HEK293 (cell line): ENCODE data around the gene AMPD2.

Experiments
- CTCF ChIA-PET: fragments of 350-600 bp; formaldehyde crosslinking; extraction: SDS; loops from one replicate; lab custom pipeline; 2021; ENCODE audit warnings: antibody characterized with exemption; lab: Yijun Ruan, JAX
- POLR2A ChIA-PET: fragments of 300-600 bp; formaldehyde crosslinking; extraction: SDS; loops from one replicate; lab custom pipeline; 2020; ENCODE audit warnings: antibody characterized with exemption, inconsistent platforms; lab: Yijun Ruan, JAX
- H3K27ac ChIP-seq: fragments of 200-500 bp; sonication (Bioruptor generic); 2 replicates; pipeline ENCODE4 v1.5.1; 2014; ENCODE audit warnings: low read depth, low read length, control low read depth, inconsistent platforms; ENCODE audit errors: extremely low read depth
- H3K36me3 ChIP-seq, 2 experiments: fragments of 200-500 bp in 1 of 2; sonication (Bioruptor generic) in 1 of 2; 1 replicate in 1 of 2; 2 replicates in 1 of 2; pipeline ENCODE4 v1.5.1; 2014 to 2017; ENCODE audit warnings: inconsistent platforms in 2 of 2, low read length in 2 of 2; ENCODE audit not compliant: control insufficient read depth in 2 of 2, insufficient read depth in 1 of 2
- H3K4me1 ChIP-seq: fragments of 200-500 bp; sonication (Bioruptor generic); 2 replicates; pipeline ENCODE4 v1.5.1; 2014; ENCODE audit warnings: mild to moderate bottlenecking, low read length, inconsistent platforms; ENCODE audit not compliant: control insufficient read depth, insufficient read depth
- H3K4me3 ChIP-seq: 2 replicates; pipeline ENCODE4 v1.5.1; 2011; ENCODE audit warnings: low read depth, mild to moderate bottlenecking, control low read depth, low read length, moderate library complexity
- H3K9me3 ChIP-seq: fragments of 200-500 bp; sonication (Bioruptor generic); 2 replicates; pipeline ENCODE4 v1.5.1; 2014; ENCODE audit warnings: low read depth, low read length, inconsistent platforms; ENCODE audit not compliant: control insufficient read depth, insufficient read depth
- HOXD13 ChIP-seq: sonication (generic); formaldehyde crosslinking; IDR thresholded peaks from 2 replicates; pipeline ENCODE4 v1.8.0; 2022; ENCODE audit warnings: missing genetic modification reagents, borderline replicate concordance
- KLF9 ChIP-seq: fragments of 450-650 bp; formaldehyde crosslinking; IDR thresholded peaks from 2 replicates; pipeline ENCODE4 v1.5.1; 2016; ENCODE audit warnings: missing biosample characterization, missing genetic modification characterization, low read depth
- MYNN ChIP-seq: fragments of 450-650 bp; formaldehyde crosslinking; IDR thresholded peaks from 2 replicates; pipeline ENCODE4 v1.5.1; 2016; ENCODE audit warnings: missing biosample characterization, missing genetic modification characterization, borderline replicate concordance
- SP2 ChIP-seq: fragments of 450-650 bp; formaldehyde crosslinking; IDR thresholded peaks from 2 replicates; pipeline ENCODE4 v1.5.1; 2016; ENCODE audit warnings: missing biosample characterization, missing genetic modification characterization
- SP7 ChIP-seq: fragments of 450-650 bp; formaldehyde crosslinking; IDR thresholded peaks from 2 replicates; pipeline ENCODE4 v1.5.1; 2016; ENCODE audit warnings: missing biosample characterization, missing genetic modification characterization
- ZBTB17 ChIP-seq: fragments of 450-650 bp; formaldehyde crosslinking; IDR thresholded peaks from 2 replicates; pipeline ENCODE4 v1.5.1; 2016; ENCODE audit warnings: missing biosample characterization, missing genetic modification characterization
- ZEB2 ChIP-seq: fragments of 450-650 bp; formaldehyde crosslinking; IDR thresholded peaks from 2 replicates; pipeline ENCODE4 v1.5.1; 2016; ENCODE audit warnings: missing biosample characterization, missing genetic modification characterization
- ZFP41 ChIP-seq: fragments of 450-650 bp; formaldehyde crosslinking; IDR thresholded peaks from 2 replicates; pipeline ENCODE4 v1.5.1; 2016; ENCODE audit warnings: missing biosample characterization, missing genetic modification characterization, borderline replicate concordance
- ZNF114 ChIP-seq: fragments of 450-650 bp; formaldehyde crosslinking; IDR thresholded peaks from 2 replicates; pipeline ENCODE4 v1.5.0; 2017; ENCODE audit warnings: missing biosample characterization, missing genetic modification characterization
- ZNF16 ChIP-seq: fragments of 450-650 bp; formaldehyde crosslinking; IDR thresholded peaks from 2 replicates; pipeline ENCODE4 v1.5.1; 2016; ENCODE audit warnings: low read depth, missing biosample characterization, missing genetic modification characterization
- ZNF202 ChIP-seq: fragments of 450-650 bp; formaldehyde crosslinking; IDR thresholded peaks from 2 replicates; pipeline ENCODE4 v1.5.1; 2016; ENCODE audit warnings: missing biosample characterization, missing genetic modification characterization, borderline replicate concordance
- ZNF24 ChIP-seq: fragments of 450-650 bp; formaldehyde crosslinking; IDR thresholded peaks from 2 replicates; pipeline ENCODE4 v1.5.1; 2016; ENCODE audit warnings: missing biosample characterization, missing genetic modification characterization
- ZNF292 ChIP-seq: fragments of 450-650 bp; formaldehyde crosslinking; IDR thresholded peaks from 2 replicates; pipeline ENCODE4 v1.5.1; 2016; ENCODE audit warnings: low read depth, missing biosample characterization, missing genetic modification characterization, borderline replicate concordance
- ZNF335 ChIP-seq: fragments of 450-650 bp; formaldehyde crosslinking; conservative IDR thresholded peaks from 2 replicates; pipeline ENCODE4 v1.5.1; 2016; ENCODE audit warnings: missing biosample characterization, missing genetic modification characterization
- ZNF366 ChIP-seq: fragments of 450-650 bp; formaldehyde crosslinking; conservative IDR thresholded peaks from 2 replicates; pipeline ENCODE4 v1.5.1; 2016; ENCODE audit warnings: missing biosample characterization, missing genetic modification characterization
- ZNF404 ChIP-seq: fragments of 450-650 bp; formaldehyde crosslinking; IDR thresholded peaks from 2 replicates; pipeline ENCODE4 v1.5.1; 2017; ENCODE audit warnings: missing biosample characterization, missing genetic modification characterization
- ZNF501 ChIP-seq: fragments of 450-650 bp; formaldehyde crosslinking; IDR thresholded peaks from 2 replicates; pipeline ENCODE4 v1.5.1; 2016; ENCODE audit warnings: missing biosample characterization, missing genetic modification characterization
- ZNF596 ChIP-seq: fragments of 450-650 bp; IDR thresholded peaks from 2 replicates; pipeline ENCODE4 v1.5.0; 2018; ENCODE audit warnings: missing biosample characterization, mild to moderate bottlenecking, missing genetic modification characterization, moderate library complexity
- ZNF623 ChIP-seq: fragments of 450-650 bp; formaldehyde crosslinking; IDR thresholded peaks from 2 replicates; pipeline ENCODE4 v1.5.1; 2016; ENCODE audit warnings: missing biosample characterization, missing genetic modification characterization
- ZNF768 ChIP-seq: fragments of 450-650 bp; formaldehyde crosslinking; IDR thresholded peaks from 2 replicates; pipeline ENCODE4 v1.5.1; 2018; ENCODE audit warnings: missing biosample characterization, mild to moderate bottlenecking, missing genetic modification characterization
- ZNF777 ChIP-seq: fragments of 450-650 bp; formaldehyde crosslinking; IDR thresholded peaks from 2 replicates; pipeline ENCODE4 v1.5.1; 2017; ENCODE audit warnings: missing biosample characterization, missing genetic modification characterization, borderline replicate concordance
- ZSCAN23 ChIP-seq: fragments of 450-650 bp; formaldehyde crosslinking; IDR thresholded peaks from 2 replicates; pipeline ENCODE4 v1.5.1; 2016; ENCODE audit warnings: missing biosample characterization, missing genetic modification characterization
- TF ChIP-seq, protein P1 (sequence below): fragments of 450-650 bp; formaldehyde crosslinking; IDR thresholded peaks from 2 replicates; pipeline ENCODE4 v1.5.1; 2016; ENCODE audit warnings: missing biosample characterization, missing genetic modification characterization
- TF ChIP-seq, protein P2 (sequence below): fragments of 450-650 bp; formaldehyde crosslinking; IDR thresholded peaks from 2 replicates; pipeline ENCODE4 v1.5.1; 2017; ENCODE audit warnings: missing biosample characterization, mild to moderate bottlenecking, missing genetic modification characterization, moderate library complexity
- TF ChIP-seq, protein P3 (sequence below): fragments of 450-650 bp; formaldehyde crosslinking; IDR thresholded peaks from 2 replicates; pipeline ENCODE4 v1.5.1; 2016; ENCODE audit warnings: missing biosample characterization, missing genetic modification characterization
- TF ChIP-seq, protein P4 (sequence below): fragments of 450-650 bp; formaldehyde crosslinking; IDR thresholded peaks from 2 replicates; pipeline ENCODE4 v1.5.1; 2016; ENCODE audit warnings: missing biosample characterization, missing genetic modification characterization

AMPD2 gene

DNA sequence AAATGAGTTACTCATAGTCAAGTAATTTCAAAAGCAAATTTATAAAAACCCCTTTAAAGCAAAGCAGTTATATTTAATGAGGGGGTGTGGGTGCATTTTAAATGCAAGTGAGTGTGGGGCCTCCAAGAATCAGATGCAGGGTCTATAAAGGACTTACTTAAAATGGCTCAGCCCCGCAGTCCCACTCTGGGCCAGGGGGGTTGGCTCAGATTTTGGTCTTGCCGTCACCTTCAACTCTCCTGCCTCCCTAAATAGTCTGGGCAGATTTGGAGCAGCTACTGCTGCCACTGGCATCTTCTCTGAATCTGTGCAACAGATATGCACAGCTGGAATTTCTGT lies 16.2 kb downstream of the AMPD2 start (continued):
- TF ChIP-seq, protein P1, sequence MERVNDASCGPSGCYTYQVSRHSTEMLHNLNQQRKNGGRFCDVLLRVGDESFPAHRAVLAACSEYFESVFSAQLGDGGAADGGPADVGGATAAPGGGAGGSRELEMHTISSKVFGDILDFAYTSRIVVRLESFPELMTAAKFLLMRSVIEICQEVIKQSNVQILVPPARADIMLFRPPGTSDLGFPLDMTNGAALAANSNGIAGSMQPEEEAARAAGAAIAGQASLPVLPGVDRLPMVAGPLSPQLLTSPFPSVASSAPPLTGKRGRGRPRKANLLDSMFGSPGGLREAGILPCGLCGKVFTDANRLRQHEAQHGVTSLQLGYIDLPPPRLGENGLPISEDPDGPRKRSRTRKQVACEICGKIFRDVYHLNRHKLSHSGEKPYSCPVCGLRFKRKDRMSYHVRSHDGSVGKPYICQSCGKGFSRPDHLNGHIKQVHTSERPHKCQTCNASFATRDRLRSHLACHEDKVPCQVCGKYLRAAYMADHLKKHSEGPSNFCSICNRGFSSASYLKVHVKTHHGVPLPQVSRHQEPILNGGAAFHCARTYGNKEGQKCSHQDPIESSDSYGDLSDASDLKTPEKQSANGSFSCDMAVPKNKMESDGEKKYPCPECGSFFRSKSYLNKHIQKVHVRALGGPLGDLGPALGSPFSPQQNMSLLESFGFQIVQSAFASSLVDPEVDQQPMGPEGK (tag by site-specific recombination) = no peak
- TF ChIP-seq, protein P2, sequence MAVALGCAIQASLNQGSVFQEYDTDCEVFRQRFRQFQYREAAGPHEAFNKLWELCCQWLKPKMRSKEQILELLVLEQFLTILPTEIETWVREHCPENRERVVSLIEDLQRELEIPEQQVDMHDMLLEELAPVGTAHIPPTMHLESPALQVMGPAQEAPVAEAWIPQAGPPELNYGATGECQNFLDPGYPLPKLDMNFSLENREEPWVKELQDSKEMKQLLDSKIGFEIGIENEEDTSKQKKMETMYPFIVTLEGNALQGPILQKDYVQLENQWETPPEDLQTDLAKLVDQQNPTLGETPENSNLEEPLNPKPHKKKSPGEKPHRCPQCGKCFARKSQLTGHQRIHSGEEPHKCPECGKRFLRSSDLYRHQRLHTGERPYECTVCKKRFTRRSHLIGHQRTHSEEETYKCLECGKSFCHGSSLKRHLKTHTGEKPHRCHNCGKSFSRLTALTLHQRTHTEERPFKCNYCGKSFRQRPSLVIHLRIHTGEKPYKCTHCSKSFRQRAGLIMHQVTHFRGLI = no peak
- TF ChIP-seq ZNF366 (tag by site-specific recombination) = no peak
- TF ChIP-seq ZNF501 (tag by site-specific recombination) = no peak
- no peak for TF ChIP-seq SP7 (tag by site-specific recombination)
- no peak for TF ChIP-seq ZNF777 (tag by site-specific recombination)
- TF ChIP-seq, protein P3, sequence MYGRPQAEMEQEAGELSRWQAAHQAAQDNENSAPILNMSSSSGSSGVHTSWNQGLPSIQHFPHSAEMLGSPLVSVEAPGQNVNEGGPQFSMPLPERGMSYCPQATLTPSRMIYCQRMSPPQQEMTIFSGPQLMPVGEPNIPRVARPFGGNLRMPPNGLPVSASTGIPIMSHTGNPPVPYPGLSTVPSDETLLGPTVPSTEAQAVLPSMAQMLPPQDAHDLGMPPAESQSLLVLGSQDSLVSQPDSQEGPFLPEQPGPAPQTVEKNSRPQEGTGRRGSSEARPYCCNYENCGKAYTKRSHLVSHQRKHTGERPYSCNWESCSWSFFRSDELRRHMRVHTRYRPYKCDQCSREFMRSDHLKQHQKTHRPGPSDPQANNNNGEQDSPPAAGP (tag by site-specific recombination) = no peak
- no peak for TF ChIP-seq ZNF596
- no peak for TF ChIP-seq MYNN (tag by site-specific recombination)
- TF ChIP-seq ZEB2 (tag by site-specific recombination) = no peak
- no peak for TF ChIP-seq ZNF768 (tag by site-specific recombination)

DNA sequence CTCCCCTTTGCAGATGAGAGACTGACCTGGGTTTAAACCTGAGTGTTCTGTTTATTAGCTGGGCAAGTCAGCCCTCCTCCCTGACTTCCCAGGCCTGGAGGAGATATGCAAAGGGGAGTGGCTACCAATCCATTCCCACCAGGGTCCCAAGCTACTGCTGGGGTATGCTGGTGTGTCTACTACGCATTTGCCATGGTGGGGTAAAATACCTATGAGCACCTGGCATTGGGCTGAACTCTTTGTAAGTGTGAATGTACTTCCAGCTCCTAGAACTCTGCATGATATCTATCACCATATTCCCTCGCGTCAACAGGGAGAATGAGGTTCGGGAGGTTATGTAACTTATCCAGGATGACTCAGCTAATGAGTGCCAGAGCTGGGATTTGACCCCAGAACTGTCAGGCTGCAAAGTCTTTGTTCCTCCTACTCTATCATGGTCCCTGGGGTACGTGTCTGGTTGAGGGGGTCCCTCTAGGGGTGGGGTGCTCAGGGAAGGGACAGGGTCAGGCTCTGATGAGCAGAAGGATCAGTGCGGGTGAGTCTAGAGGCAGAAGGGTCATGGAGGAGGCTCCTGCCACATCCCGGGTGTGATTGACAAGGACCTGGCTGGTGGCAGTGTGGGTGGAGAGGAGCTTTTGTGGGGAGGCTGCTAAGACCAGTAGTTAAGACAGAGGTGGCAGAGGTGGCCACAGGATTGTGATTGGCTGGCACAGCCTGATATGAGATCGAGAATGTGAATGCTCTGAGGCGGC lies 16.7 kb downstream of the AMPD2 start:
- no peak overlapping the region for H3K4me3 ChIP-seq
- CTCF ChIA-PET = interaction anchor here (0.5 to 11.3 kb wide), 13 partner anchors 14 to 823 kb away, joined by 3 to 345 read pairs (median 3); partner anchors contain the start of gene AHCYL1
- H3K36me3 ChIP-seq = peaks cover 0 to 9% of the 10 kb centered on the region in 2 experiments; a peak in 1 of 3 replicates
- no peaks in the 10 kb centered on the region for H3K4me1 ChIP-seq
- H3K9me3 ChIP-seq = no peaks in the 10 kb centered on the region
- no peak overlapping the region for H3K27ac ChIP-seq
- POLR2A ChIA-PET = interaction anchor here (0.7 to 1.1 kb wide), 3 partner anchors 16 to 383 kb away, joined by 3 to 6 read pairs (median 3); partner anchors contain the start of gene GNAI3
- TF ChIP-seq, protein P3 (tag by site-specific recombination) = 0 out of 2 replicates have a peak, but pooled peaks have one; percentile 27
- TF ChIP-seq ZNF404 (tag by site-specific recombination) (no peak), ZNF292 (tag by site-specific recombination) (no peak), ZBTB17 (tag by site-specific recombination) (peak; percentile 64; the same call in 1 of the 2 replicates), ZNF24 (0 out of 2 replicates have a peak, but pooled peaks have one; percentile 25), MYNN (tag by site-specific recombination) (0 out of 2 replicates have a peak, but pooled peaks have one; percentile 32), ZFP41 (tag by site-specific recombination) (no peak), ZNF366 (tag by site-specific recombination) (0 out of 2 replicates have a peak, but pooled peaks have one; percentile 42), KLF9 (tag by site-specific recombination) (no peak), ZNF114 (no peak), SP2 (tag by site-specific recombination) (0 out of 2 replicates have a peak, but pooled peaks have one; percentile 11), ZNF768 (tag by site-specific recombination) (no peak), ZSCAN23 (tag by site-specific recombination) (no peak), ZNF202 (tag by site-specific recombination) (no peak), ZNF16 (no peak), HOXD13 (CRISPR knock-in tag) (no peak), ZNF623 (tag by site-specific recombination) (no peak), ZNF335 (no peak)
- TF ChIP-seq, protein P4, sequence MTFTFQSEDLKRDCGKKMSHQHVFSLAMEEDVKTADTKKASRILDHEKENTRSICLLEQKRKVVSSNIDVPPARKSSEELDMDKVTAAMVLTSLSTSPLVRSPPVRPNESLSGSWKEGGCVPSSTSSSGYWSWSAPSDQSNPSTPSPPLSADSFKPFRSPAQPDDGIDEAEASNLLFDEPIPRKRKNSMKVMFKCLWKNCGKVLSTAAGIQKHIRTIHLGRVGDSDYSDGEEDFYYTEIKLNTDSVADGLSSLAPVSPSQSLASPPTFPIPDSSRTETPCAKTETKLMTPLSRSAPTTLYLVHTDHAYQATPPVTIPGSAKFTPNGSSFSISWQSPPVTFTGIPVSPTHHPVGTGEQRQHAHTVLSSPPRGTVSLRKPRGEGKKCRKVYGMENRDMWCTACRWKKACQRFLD (tag by site-specific recombination) = no peak
- TF ChIP-seq, protein P1 (tag by site-specific recombination) = no peak
